IMR-90 (cell line): ENCODE measurements around the gene TPM2. TPM values are rescaled to one million over a fixed set of nuclear protein-coding genes. Genes with fewer than 3 reads are reported as not detected.

Experiments
- ATAC-seq: fragments of 200-7000 bp; cut with Tn5 transposase; 2 replicates; pipeline ENCODE4 v1.9.1; 2020; ENCODE audit warnings: low read depth, mild to moderate bottlenecking, moderate library complexity
- BruUV-seq: library from RNA; stranded (reverse); fragments of 400-500 nt; replicated peaks from 2 replicates; lab custom pipeline; 2021; lab: Mats Ljungman, UMichigan
- CTCF ChIA-PET: fragments of 300-600 bp; formaldehyde crosslinking; extraction: SDS; loops from one replicate; lab custom pipeline; 2021; ENCODE audit warnings: antibody characterized with exemption; lab: Yijun Ruan, JAX
- POLR2A ChIA-PET: fragments of 300-600 bp; sonication (Branson Sonifier 250); formaldehyde crosslinking; loops from one replicate; lab custom pipeline; 2022; ENCODE audit warnings: antibody characterized with exemption; ENCODE audit not compliant: unreplicated experiment; lab: Charles Lee
- DNase-seq: peaks from one replicate; pipeline ENCODE4 v3.0.0; 2013
- H2AFZ ChIP-seq: replicated peaks from 2 replicates; pipeline ENCODE3; 2013; ENCODE audit warnings: low read length, mild to moderate bottlenecking; ENCODE audit not compliant: poor library complexity
- H2AK5ac ChIP-seq: 2 replicates; pipeline ENCODE4 v1.6.1; 2013; ENCODE audit warnings: low read depth, low read length, inconsistent platforms
- H2AK9ac ChIP-seq: replicated peaks from 2 replicates; pipeline ENCODE3; 2013; ENCODE audit warnings: mild to moderate bottlenecking, low read depth, low read length, moderate library complexity; ENCODE audit not compliant: poor library complexity
- H2BK120ac ChIP-seq: 2 replicates; pipeline ENCODE4 v1.6.1; 2013; ENCODE audit warnings: low read depth, low read length, inconsistent platforms
- H2BK15ac ChIP-seq: 3 replicates; pipeline ENCODE4 v1.6.1; 2013; ENCODE audit warnings: low read depth, low read length, inconsistent platforms
- H2BK20ac ChIP-seq: 2 replicates; pipeline ENCODE4 v1.6.1; 2013; ENCODE audit warnings: low read depth, mild to moderate bottlenecking, inconsistent platforms, low read length, moderate library complexity
- H2BK5ac ChIP-seq: 2 replicates; pipeline ENCODE4 v1.6.1; 2013; ENCODE audit warnings: mild to moderate bottlenecking, low read depth, low read length, inconsistent platforms; ENCODE audit not compliant: poor library complexity, severe bottlenecking
- H3K14ac ChIP-seq: replicated peaks from 2 replicates; pipeline ENCODE4 v1.6.1; 2013; ENCODE audit warnings: low read depth, low read length, inconsistent platforms
- H3K18ac ChIP-seq: 2 replicates; pipeline ENCODE4 v1.6.1; 2013; ENCODE audit warnings: low read depth, low read length, control low read depth
- H3K23ac ChIP-seq: 2 replicates; pipeline ENCODE4 v1.6.1; 2013; ENCODE audit warnings: low read depth, low read length, inconsistent platforms
- H3K27ac ChIP-seq: 2 replicates; pipeline ENCODE4 v1.5.1; 2013; ENCODE audit warnings: mild to moderate bottlenecking, control low read depth, low read length; ENCODE audit not compliant: insufficient read depth
- H3K27me3 ChIP-seq: 2 replicates; pipeline ENCODE4 v1.6.1; 2013; ENCODE audit warnings: low read length; ENCODE audit not compliant: control insufficient read depth, insufficient read depth
- H3K36me3 ChIP-seq: 2 replicates; pipeline ENCODE4 v1.6.1; 2013; ENCODE audit warnings: low read length, mixed read lengths; ENCODE audit not compliant: control insufficient read depth, insufficient read depth
- H3K4ac ChIP-seq: 2 replicates; pipeline ENCODE4 v1.6.1; 2013; ENCODE audit warnings: low read depth, low read length, inconsistent platforms
- H3K4me1 ChIP-seq: 2 replicates; pipeline ENCODE4 v1.6.1; 2013; ENCODE audit warnings: low read length, mixed read lengths; ENCODE audit not compliant: control insufficient read depth, insufficient read depth
- H3K4me2 ChIP-seq: 2 replicates; pipeline ENCODE4 v1.6.1; 2013; ENCODE audit warnings: low read depth, mild to moderate bottlenecking, control low read depth, low read length, moderate library complexity
- H3K4me3 ChIP-seq: 2 replicates; pipeline ENCODE4 v1.5.1; 2013; ENCODE audit warnings: low read depth, mild to moderate bottlenecking, control low read depth, low read length, moderate library complexity; ENCODE audit not compliant: insufficient read depth
- H3K56ac ChIP-seq: 2 replicates; pipeline ENCODE4 v1.6.1; 2013; ENCODE audit warnings: low read length, inconsistent platforms; ENCODE audit not compliant: insufficient read depth; ENCODE audit errors: extremely low read depth
- H3K79me1 ChIP-seq, 2 experiments: 2 replicates each; pipeline ENCODE4 v1.6.1; 2013; ENCODE audit warnings: low read length in 2 of 2, inconsistent platforms in 1 of 2, low read depth in 1 of 2
- H3K9ac ChIP-seq: 2 replicates; pipeline ENCODE4 v1.6.1; 2013; ENCODE audit warnings: low read depth, low read length, control low read depth
- H3K9me1 ChIP-seq: 2 replicates; pipeline ENCODE4 v1.6.1; 2013; ENCODE audit warnings: low read length, inconsistent platforms; ENCODE audit not compliant: insufficient read depth
- H3K9me3 ChIP-seq: 2 replicates; pipeline ENCODE4 v1.6.1; 2013; ENCODE audit warnings: low read length; ENCODE audit not compliant: control insufficient read depth, insufficient read depth
- H4K20me1 ChIP-seq: 2 replicates; pipeline ENCODE4 v1.6.1; 2013; ENCODE audit warnings: low read length, inconsistent platforms; ENCODE audit not compliant: insufficient read depth
- H4K5ac ChIP-seq: 2 replicates; pipeline ENCODE4 v1.6.1; 2013; ENCODE audit warnings: mild to moderate bottlenecking, low read depth, low read length, control low read depth
- H4K8ac ChIP-seq, 2 experiments: 2 replicates each; pipeline ENCODE4 v1.6.1; 2013; ENCODE audit warnings: low read depth in 2 of 2, low read length in 2 of 2, control low read depth in 1 of 2, inconsistent platforms in 1 of 2
- H4K91ac ChIP-seq: 2 replicates; pipeline ENCODE4 v1.6.1; 2013; ENCODE audit warnings: low read depth, low read length, inconsistent platforms; ENCODE audit not compliant: insufficient read depth
- CHD1 ChIP-seq: IDR thresholded peaks from 2 replicates; pipeline ENCODE4 v1.6.1; 2012; ENCODE audit warnings: low read depth, low read length, improper control_type of control experiment
- MXI1 ChIP-seq: IDR thresholded peaks from 2 replicates; pipeline ENCODE4 v1.6.1; 2012; ENCODE audit warnings: low read depth, mild to moderate bottlenecking, low read length, moderate library complexity, borderline replicate concordance
- POLR2A ChIP-seq: IDR thresholded peaks from 2 replicates; pipeline ENCODE4 v1.6.1; 2012; ENCODE audit warnings: mild to moderate bottlenecking, low read depth, low read length
- WGBS, 2 experiments: methylation state at CpG; one replicate each; pipeline versions ENCODE4 v1.1.5 to v1.1.7; 2013; ENCODE audit warnings: missing lambda C conversion rate in 2 of 2; ENCODE audit not compliant: insufficient read length in 1 of 2; ENCODE audit errors: extremely low coverage in 2 of 2; 5-methylcytosine and 5-hydroxymethylcytosine counted together
- dilution Hi-C: fragments of 300-500 bp; cut with HindIII; formaldehyde crosslinking; loops from one replicate; pipeline ENCODE4 v1.14.3; 2018; ENCODE audit warnings: low sequenced_read_pairs; ENCODE audit not compliant: unreplicated experiment
- in situ Hi-C: fragments of 300-500 bp; cut with MboI; formaldehyde crosslinking; loops from 3 replicates; pipeline ENCODE4 v1.14.3; 2019; ENCODE audit warnings: low sequenced_read_pairs, inconsistent platforms, mixed read lengths
- intact Hi-C: fragments of 100-400 bp; cut with micrococcal nuclease; formaldehyde crosslinking; loops from 2 replicates; pipeline ENCODE4 v1.10.0; 2022
- polyA plus RNA-seq, 3 experiments: library from polyadenylated mRNA; depleted of rRNA; stranded (reverse); fragments of >200 nt; gene quantifications; 2 replicates each; pipeline ENCODE4 v1.2.3, GENCODE V29; 2012; ENCODE audit warnings: low replicate concordance in 1 of 3
- total RNA-seq: library from RNA; depleted of rRNA; stranded (reverse); fragments of >200 nt; gene quantifications from 2 replicates; pipeline ENCODE4 v1.2.3, GENCODE V29; 2012

Gene TPM2
- total and polyA plus RNA-seq, 2 of the 4 experiments (the other 2 are of a cell fraction): 960 to 2,500 TPM

DNA sequence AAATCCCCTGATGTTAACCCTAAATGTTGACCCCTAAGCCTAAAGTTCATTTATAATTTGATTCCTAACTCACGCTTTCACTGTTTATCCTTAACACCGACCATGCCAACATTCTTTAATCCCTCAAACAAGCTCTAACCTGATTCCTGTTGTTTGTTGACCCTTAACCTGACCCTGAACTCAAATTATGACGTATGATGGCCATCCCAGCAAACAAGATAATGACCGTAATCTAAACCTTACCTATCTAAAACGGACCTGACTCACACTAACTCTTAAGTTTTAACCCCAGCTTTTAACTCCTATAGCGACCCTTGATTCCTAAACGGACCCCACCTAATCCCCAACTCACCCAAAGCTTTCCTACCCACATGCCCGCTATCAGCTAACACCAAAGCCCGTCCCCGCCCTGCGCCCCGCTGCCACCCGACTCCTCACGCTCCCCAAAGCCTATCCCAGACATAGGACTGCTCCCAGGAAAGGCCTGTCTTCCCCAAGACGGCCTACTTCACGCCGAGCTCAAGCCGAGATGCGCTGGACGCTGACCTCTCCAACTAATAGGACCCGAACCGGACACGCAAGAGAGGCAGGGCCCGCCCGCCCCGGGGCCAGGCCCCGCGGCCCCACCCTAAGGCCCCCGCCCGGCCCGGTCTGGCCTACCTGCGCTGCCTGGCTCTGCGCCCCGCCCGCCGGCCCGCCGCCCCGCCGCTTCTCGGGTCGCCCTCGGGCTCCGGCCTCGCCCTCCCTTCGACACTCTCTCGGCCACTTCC lies 41.9 kb upstream of the TPM2 start:
- peak overlapping the region; percentile 90 for H2AFZ ChIP-seq
- H3K9ac ChIP-seq: peak overlapping the region; percentile 99
- peak overlapping the region; percentile 96 for H3K18ac ChIP-seq
- H3K4ac ChIP-seq: peak overlapping the region; percentile 99
- peak overlapping the region; percentile 80 for H2BK120ac ChIP-seq
- no peak for ATAC-seq
- peak overlapping the region; percentile 99 for H4K91ac ChIP-seq
- peak overlapping the region; percentile 82 to 91 for H4K8ac ChIP-seq
- H2BK20ac ChIP-seq: peak overlapping the region; percentile 6; the same call in 1 of the 2 replicates
- H3K4me2 ChIP-seq: peak overlapping the region; percentile 96
- in situ Hi-C loops (no loop called here), dilution Hi-C loops (no loop called here), intact Hi-C loops (loop anchor here (1.0 kb wide), 1 partner anchor 127 kb away; no protein-coding TSS in a partner anchor)
- H3K79me1 ChIP-seq: peaks cover 21 to 75% of the 10 kb centered on the region in 2 experiments
- H2AK5ac ChIP-seq: peak overlapping the region; percentile 97
- H3K14ac ChIP-seq: peak overlapping the region; percentile 99
- peak overlapping the region; percentile 45; the same call in 2 of the 3 replicates for H2BK15ac ChIP-seq
- peak overlapping the region; percentile 90 for H3K27ac ChIP-seq
- H3K23ac ChIP-seq: peak overlapping the region; percentile 100
- TF ChIP-seq MXI1 (peak; percentile 22; the same call in 1 of the 2 replicates), POLR2A (no peak), CHD1 (0 out of 2 replicates have a peak, but pooled peaks have one; percentile 65)
- BruUV-seq: no TSS peak
- H3K36me3 ChIP-seq: peaks cover 10% of the 10 kb centered on the region
- peaks cover 23% of the 10 kb centered on the region for H3K4me1 ChIP-seq
- peak overlapping the region; percentile 96 for H2BK5ac ChIP-seq
- H3K9me3 ChIP-seq: no peaks in the 10 kb centered on the region
- ChIA-PET CTCF (interaction anchor here (1.2 to 1.6 kb wide), 4 partner anchors 35 to 74 kb away, joined by 5 to 8 read pairs (median 6); partner anchors contain the start of genes CCDC107 and RMRP), POLR2A (interaction anchor here (0.6 to 1.4 kb wide), 4 partner anchors 41 to 71 kb away, joined by 4 read pairs; partner anchors contain the start of genes ARHGEF39 and TPM2)
- no peaks in the 10 kb centered on the region for H3K9me1 ChIP-seq
- peaks cover 30% of the 10 kb centered on the region for H4K20me1 ChIP-seq
- peak overlapping the region; percentile 99 for H3K4me3 ChIP-seq
- peak overlapping the region; percentile 99 for H2AK9ac ChIP-seq
- DNase-seq: no peak
- 3% methylated on average over 16 of the region's 47 CpGs; no CpG with 5 or more reads in 1 of the 2 experiments for WGBS, 2 experiments
- H4K5ac ChIP-seq: peak overlapping the region; percentile 92
- peak overlapping the region; percentile 98 for H3K56ac ChIP-seq
- H3K27me3 ChIP-seq: no peaks in the 10 kb centered on the region
